T-helper 22 cell (primary cell): ENCODE results near the gene NATD1.

Source experiments
- DNase-seq: peaks from one replicate; pipeline ENCODE4 v3.0.0-alpha.2; 2020; ENCODE audit warnings: low read depth

The NATD1 gene

GRCh38 chr17:21275579-21276263 is 22.5 kb upstream of the NATD1 start:
- peak; percentile 85 for DNase-seq

- no peak for DNase-seq
Observed at GRCh38 chr17:21275047-21275578, 21.9 kb upstream of the NATD1 start.

- no peak for DNase-seq
Observed at GRCh38 chr17:21272881-21273792, 19.9 kb upstream of the NATD1 start.

- DNase-seq = no peak
Observed at GRCh38 chr17:21272250-21272649, 19.0 kb upstream of the NATD1 start.

- no peak for DNase-seq
Observed at GRCh38 chr17:21271454-21272183, 18.4 kb upstream of the NATD1 start.

GRCh38 chr17:21269394-21269793 is 16.2 kb upstream of the NATD1 start:
- DNase-seq = no peak

- no peak for DNase-seq
Observed at GRCh38 chr17:21268596-21269188, 15.5 kb upstream of the NATD1 start.

GRCh38 chr17:21263376-21263775 is 10.2 kb upstream of the NATD1 start:
- DNase-seq = no peak

GRCh38 chr17:21262259-21262993 is 9.2 kb upstream of the NATD1 start:
- no peak for DNase-seq

- DNase-seq = no peak
Observed at GRCh38 chr17:21258593-21258992, 5.4 kb upstream of the NATD1 start.

- DNase-seq = no peak
Observed at GRCh38 chr17:21253646-21254441, 634 bp upstream of the NATD1 start.

- no peak for DNase-seq
Observed at GRCh38 chr17:21252289-21252795, 868 bp downstream of the NATD1 start.

GRCh38 chr17:21251337-21252010 is 1.7 kb downstream of the NATD1 start:
- DNase-seq = no peak

- DNase-seq = no peak
Observed at GRCh38 chr17:21250854-21251253, 2.4 kb downstream of the NATD1 start.

GRCh38 chr17:21249920-21250703 is 3.1 kb downstream of the NATD1 start:
- DNase-seq = no peak

- DNase-seq = no peak
Observed at GRCh38 chr17:21249086-21249795, 4.0 kb downstream of the NATD1 start.

GRCh38 chr17:21248500-21248899 is 4.7 kb downstream of the NATD1 start:
- no peak for DNase-seq
